NCI-H460 (cell line): ENCODE results near the gene NHLH1. TPM values are rescaled to one million over a fixed set of nuclear protein-coding genes. Genes with fewer than 3 reads are reported as not detected.

Experiments
- DNase-seq: peaks from one replicate; pipeline ENCODE4 v3.0.0-alpha.2; 2016; ENCODE audit warnings: low read depth; ENCODE audit errors: extremely low read depth
- total RNA-seq: library from RNA; depleted of rRNA; stranded (reverse); fragments of >200 nt; shearing (Covaris generic); gene quantifications from 2 replicates; pipeline ENCODE4 v1.2.3, GENCODE V29; 2014

Gene NHLH1
- total RNA-seq, 1 experiment from 2014 or later: 0.27 TPM

- no peak for DNase-seq
These were observed 41.2 kb downstream of the NHLH1 start for GRCh38 chr1:160407839-160408801.

- DNase-seq: no peak
These were observed 42.0 kb downstream of the NHLH1 start for GRCh38 chr1:160408864-160409263.

- DNase-seq: no peak
These were observed 42.6 kb downstream of the NHLH1 start for GRCh38 chr1:160409486-160409885.

- DNase-seq: no peak
These were observed 43.6 kb downstream of the NHLH1 start for GRCh38 chr1:160410406-160411005.

GRCh38 chr1:160411271-160412027 lies 44.6 kb downstream of the NHLH1 start:
- DNase-seq: no peak

GRCh38 chr1:160412028-160412362 lies 45.1 kb downstream of the NHLH1 start:
- no peak for DNase-seq

GRCh38 chr1:160413716-160414115 lies 46.8 kb downstream of the NHLH1 start:
- no peak for DNase-seq

- no peak for DNase-seq
These were observed 48.0 kb downstream of the NHLH1 start for GRCh38 chr1:160414881-160415280.

GRCh38 chr1:160415696-160416290 lies 48.9 kb downstream of the NHLH1 start:
- DNase-seq: no peak

- DNase-seq: peak; percentile 33
These were observed 49.5 kb downstream of the NHLH1 start for GRCh38 chr1:160416369-160416768.

GRCh38 chr1:160418483-160418882 lies 51.6 kb downstream of the NHLH1 start:
- no peak for DNase-seq

GRCh38 chr1:160419150-160419837 lies 52.4 kb downstream of the NHLH1 start:
- no peak for DNase-seq

GRCh38 chr1:160419838-160420169 lies 52.9 kb downstream of the NHLH1 start:
- DNase-seq: no peak

GRCh38 chr1:160420881-160421842 lies 54.3 kb downstream of the NHLH1 start:
- no peak for DNase-seq

- DNase-seq: no peak
These were observed 55.0 kb downstream of the NHLH1 start for GRCh38 chr1:160421881-160422280.
